ENCODE results near the gene SLC22A17. TPM values are rescaled to one million over a fixed set of nuclear protein-coding genes. Genes with fewer than 3 reads are reported as not detected.

SLC22A17 gene
- total and polyA plus RNA-seq, 2 of the 13 experiments (the other 11 are each of a cell fraction or from before 2014, with no cell fraction given) = 0.95 to 1.1 TPM

GRCh38 chr14:23302290-23303225 is 50.1 kb downstream of the SLC22A17 start, which contains the start of gene PPP1R3E (continued):
- no peak for TF ChIP-seq ZUFSP (CRISPR knock-in tag; IDR thresholded peaks at IDR 0.05; ENCODE audit: borderline replicate concordance)
- TF ChIP-seq ZHX2 (IDR thresholded peaks at IDR 0.05; ENCODE audit: low read depth) = no peak
- 0 out of 2 replicates have a peak, but pooled peaks have one; percentile 1 for TF ChIP-seq ZHX2 (CRISPR knock-in tag; IDR thresholded peaks at IDR 0.05; ENCODE audit: borderline replicate concordance)
- peak; percentile 89 for TF ChIP-seq ZNF292 (CRISPR knock-in tag; IDR thresholded peaks at IDR 0.05; ENCODE audit: borderline replicate concordance, low read depth)
- peak; percentile 68 for TF ChIP-seq RBAK (CRISPR knock-in tag; IDR thresholded peaks at IDR 0.05)
- no peak for TF ChIP-seq RORA (CRISPR knock-in tag; IDR thresholded peaks at IDR 0.05)
- TF ChIP-seq HNF1A (IDR thresholded peaks at IDR 0.05; ENCODE audit: low read depth) = no peak
- peak; percentile 39; the same call in 1 of the 2 replicates for TF ChIP-seq HNF1A (CRISPR knock-in tag; IDR thresholded peaks at IDR 0.05; ENCODE audit: borderline replicate concordance)
- peak; percentile 91 for TF ChIP-seq ZNF687 (CRISPR knock-in tag; IDR thresholded peaks at IDR 0.05)
- TF ChIP-seq PRMT3 (CRISPR knock-in tag; IDR thresholded peaks at IDR 0.05; ENCODE audit: borderline replicate concordance, low read depth) = no peak
